NK-92 treated with Interleukin-12 subunit alpha and Interleukin-12 subunit beta, amount 100 ng/mL, for 24 hours (cell line): ENCODE data around the gene SLF2.

Experiments used
- DNase-seq: peaks from one replicate; lab custom pipeline; 2025; lab: John Stamatoyannopoulos, UW

The SLF2 gene

GRCh38 chr10:100899171-100899570, 13.6 kb upstream of the SLF2 start:
- DNase-seq = no peak

DNA sequence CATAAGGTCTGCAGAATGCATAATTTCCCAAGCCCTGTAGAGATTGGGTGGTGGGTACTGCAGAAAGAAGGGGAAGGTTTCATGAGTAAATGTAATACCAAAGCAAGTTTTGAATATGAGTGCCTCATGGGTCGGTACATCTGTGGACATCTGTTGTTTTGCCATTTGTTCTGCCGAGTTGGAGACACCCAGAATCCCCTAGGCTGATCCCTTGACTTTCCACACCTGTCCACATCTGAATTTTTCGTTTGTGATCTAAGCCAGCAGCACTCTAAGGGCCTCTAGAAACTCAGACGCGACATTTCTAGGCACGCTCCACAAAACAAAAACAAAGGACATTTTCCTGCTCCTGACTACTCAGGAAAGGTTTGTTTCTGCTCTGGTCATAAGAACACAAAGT, 11.7 kb upstream of the SLF2 start:
- DNase-seq = no peak

DNA sequence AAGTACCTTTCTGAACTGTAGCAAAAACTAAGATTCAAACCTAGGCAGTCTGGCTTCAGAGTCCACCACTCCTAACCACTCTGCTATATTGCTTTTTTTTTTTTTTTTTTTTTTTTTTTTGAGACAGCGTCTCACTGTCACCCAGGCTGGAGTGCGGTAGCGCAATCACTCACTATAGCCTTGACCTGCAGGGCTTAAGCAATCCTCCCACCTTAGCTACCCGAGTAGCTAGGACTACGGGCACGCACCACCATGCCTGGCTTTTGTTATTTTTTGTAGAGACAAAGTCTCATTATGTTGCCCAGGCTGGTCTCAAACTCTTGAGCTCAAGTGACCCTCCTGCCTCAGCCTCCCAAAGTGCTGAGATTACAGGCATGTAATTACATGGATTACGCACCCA, 10.1 kb upstream of the SLF2 start:
- no peak for DNase-seq

DNA sequence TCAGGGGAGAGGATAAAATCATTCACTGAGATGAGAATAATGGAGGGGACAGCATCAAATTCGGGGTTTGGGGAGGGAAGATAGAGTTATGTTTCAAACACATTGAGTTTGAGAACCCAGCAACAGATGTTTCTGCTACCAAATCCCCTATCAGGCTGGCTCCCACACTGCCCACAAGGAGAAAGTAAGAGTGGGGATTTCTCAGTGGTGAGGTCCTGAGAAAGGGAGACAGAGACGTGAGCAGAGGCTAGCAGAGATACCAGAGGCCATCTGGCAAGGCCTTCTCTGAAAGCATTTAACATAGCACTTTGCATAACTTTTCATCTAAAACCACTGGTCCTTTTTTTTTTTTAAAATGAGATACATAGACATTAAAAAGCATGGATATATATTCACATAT, 7.8 kb upstream of the SLF2 start:
- no peak for DNase-seq

DNA sequence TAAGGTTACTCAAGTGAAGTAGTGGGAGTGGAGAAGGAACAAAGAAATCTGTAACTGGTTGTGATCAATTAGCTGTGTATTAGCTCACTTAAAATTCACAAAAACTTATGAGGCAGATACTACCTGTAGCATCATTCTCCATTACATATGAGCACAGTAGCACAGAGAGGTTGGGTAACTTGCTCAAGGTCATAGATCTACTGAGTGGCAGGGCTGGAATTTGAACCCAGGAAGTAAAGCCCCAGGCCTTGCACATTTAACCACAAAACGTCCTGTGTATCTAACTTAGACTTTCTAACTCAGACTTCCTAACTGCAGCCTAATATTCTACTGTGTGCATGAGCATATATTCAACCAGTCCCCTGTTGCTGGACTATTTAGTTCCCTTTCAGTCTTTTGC, 5.6 kb upstream of the SLF2 start:
- DNase-seq = no peak

DNA sequence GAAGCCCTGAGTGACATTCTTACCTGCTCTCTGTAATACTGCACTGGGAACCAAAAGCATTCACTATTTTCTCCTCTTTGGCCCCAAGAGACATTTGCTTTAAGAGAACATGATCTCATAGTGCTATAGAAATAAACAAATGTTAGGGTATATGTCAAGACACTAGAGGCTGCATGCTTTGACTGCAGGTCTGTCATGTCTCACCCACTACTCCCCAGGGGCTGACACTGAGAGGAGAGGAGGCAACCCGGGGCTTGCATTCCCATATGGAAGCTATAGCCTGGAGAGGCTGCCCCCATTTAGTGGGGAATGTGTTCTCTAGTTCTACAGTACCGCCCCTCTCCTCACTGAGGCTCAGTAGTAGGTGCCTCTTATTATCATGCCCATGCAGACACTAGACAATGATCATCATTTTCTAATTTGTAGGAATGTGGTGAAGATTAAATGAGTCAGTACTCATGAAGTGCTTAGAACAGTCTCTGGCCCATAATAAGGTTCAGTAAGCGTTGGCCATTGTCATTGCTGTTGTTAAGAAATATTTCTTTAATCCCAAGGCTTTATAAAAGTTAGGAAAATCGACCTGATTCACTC, 4.9 kb upstream of the SLF2 start:
- DNase-seq = no peak

DNA sequence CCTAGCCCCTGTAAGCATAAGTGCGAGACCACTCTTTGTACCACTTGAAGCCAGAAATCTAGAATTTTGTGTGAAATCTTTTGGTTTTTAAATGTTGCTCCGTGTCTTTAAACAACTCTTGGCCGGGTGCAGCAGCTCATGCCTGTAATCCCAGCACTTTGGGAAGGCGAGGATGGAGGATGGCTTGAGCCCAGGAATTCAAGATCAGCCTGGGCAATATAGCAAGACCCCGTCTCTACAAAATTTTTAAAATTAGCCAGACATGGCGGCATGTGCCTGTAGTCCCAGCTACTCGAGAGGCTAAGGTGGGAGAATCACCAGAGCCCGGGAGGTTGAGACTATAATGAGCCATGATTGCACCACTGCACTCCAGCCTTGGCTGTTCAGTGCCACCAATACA, 4.4 kb upstream of the SLF2 start:
- DNase-seq = no peak

DNA sequence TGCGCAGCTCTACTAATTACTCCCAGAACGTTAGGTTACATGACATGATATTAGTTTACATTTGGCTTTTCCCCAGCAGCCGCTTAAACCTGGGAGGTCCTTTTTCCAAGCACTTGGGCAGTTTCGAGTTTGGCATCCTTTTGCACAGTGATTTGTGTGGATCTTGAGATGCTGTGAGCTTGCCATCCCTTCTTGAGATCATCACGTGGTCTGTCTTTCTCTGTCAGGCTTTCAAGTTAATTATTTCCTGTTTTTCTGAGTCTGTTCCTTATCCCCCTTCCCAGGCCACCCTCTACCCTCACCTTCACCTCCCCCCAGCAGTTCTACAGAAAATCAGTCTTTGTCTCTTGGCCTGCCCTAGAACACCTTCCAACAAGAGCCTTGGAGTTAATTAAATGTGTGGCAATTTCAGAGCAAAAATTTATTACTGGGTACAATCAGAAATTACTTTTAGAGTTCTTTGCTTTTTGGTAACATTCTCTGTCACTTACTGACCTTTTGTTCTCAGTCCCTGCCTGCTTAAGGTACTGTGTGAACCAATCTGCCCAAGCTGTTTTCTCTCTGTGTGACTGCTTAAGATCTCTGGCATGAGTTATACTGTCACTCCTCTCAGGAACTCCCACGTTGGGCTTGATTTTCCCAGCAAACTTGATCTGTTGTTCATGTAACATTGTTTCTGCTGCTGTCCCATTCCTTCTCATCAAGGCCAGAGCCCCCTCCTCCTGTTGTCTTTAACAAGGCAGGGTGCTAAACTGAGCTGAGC, 3.1 kb upstream of the SLF2 start:
- DNase-seq = no peak

DNA sequence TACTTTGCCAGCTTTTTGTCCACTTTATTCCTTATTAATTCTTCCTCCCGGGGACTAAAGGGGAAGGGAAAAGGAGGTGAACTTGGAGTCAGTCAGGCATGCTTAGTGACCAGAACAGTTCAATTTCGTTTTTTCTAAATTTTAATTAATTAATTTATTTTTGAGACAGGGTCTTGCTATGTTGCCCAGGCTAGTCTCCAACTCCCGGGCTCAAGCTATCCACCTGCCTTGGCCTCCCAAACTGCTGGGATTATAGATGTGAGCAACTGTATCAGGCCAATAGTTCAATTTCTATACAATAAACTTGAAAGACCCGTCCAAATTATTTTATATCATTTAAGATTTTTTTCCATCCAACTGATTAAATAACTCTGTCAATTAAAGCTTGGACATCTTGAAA, 1.3 kb upstream of the SLF2 start:
- DNase-seq = no peak

GRCh38 chr10:100912013-100912604, 654 bp upstream of the SLF2 start:
- no peak for DNase-seq

DNA sequence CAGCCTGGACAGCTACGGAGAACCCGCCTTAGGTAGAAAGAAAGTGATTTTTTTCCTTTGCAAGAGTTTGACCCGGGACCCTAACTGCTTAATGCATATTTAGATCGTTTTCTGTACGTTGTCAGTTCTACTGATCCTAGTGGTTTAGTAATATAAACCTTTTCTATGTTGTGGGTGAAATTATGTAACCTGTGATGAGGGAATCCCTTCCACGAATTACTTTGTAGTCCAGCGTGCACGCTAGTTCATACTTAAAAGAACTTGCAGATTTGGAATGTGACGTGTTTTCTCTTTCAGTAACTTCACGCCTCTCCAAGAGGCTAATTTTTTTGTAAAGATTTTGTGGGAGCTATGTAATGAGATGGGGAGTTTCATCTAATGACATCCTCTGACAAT, 705 bp downstream of the SLF2 start:
- no peak for DNase-seq

GRCh38 chr10:100917071-100917470, 4.3 kb downstream of the SLF2 start:
- DNase-seq = no peak

- no peak for DNase-seq
Measured at GRCh38 chr10:100923580-100923979, 10.8 kb downstream of the SLF2 start.

- DNase-seq = no peak
Measured at GRCh38 chr10:100927266-100927665, 14.5 kb downstream of the SLF2 start.

GRCh38 chr10:100928039-100928438, 15.3 kb downstream of the SLF2 start:
- DNase-seq = no peak

GRCh38 chr10:100930368-100930767, 17.6 kb downstream of the SLF2 start:
- no peak for DNase-seq

DNA sequence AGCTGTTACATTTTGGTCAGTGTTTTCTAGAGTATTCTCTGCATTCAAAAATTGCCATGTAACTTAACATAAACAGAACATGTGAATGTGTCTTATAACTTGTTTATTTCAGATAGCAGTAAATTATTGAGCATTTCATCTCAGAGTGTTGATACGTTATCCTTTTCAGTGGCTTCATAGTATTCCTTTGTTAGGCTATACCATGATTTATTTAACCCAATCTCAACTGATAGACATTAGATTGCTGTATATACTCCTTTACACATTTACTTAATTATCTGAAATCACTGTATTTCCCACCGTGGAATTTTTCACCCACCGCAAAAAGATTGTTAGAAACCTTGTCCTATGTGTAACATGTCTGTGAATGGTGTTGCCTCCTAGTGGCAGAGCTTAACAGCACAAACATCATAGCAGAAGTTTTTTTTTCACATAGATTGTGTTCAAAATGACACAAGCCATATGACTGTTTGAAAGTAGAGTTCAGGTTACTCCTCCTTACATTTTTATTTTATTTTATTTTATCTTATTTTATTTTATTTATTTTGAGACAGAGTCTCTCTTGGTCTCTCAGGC, 21.4 kb downstream of the SLF2 start:
- DNase-seq = no peak

GRCh38 chr10:100939763-100940344, 27.1 kb downstream of the SLF2 start:
- no peak for DNase-seq

- no peak for DNase-seq
Measured at GRCh38 chr10:100942229-100942628, 29.5 kb downstream of the SLF2 start.

GRCh38 chr10:100943508-100943907, 30.7 kb downstream of the SLF2 start:
- DNase-seq = no peak

- no peak for DNase-seq
Measured at GRCh38 chr10:100945754-100946153, 33.0 kb downstream of the SLF2 start.

- no peak for DNase-seq
Measured at GRCh38 chr10:100948916-100949315, 36.2 kb downstream of the SLF2 start.

DNA sequence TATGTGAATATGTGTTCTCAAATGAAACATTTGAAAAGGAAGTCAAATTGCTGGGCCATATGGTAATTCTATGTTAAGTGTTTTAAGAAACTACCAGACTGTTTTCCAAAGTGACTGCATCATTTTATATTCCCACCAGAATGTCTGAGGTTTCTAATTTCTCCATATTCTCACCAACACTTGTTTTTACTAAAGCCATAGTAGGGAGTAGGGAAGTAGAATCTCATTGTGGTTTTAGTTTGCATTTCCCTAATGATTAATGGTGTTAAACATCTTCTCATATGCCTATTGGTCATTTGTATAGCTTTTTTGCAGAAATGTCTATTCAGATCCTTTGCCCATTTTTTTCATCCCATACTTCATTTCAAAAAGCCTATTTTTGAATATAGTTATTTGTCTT, 47.5 kb downstream of the SLF2 start:
- DNase-seq = no peak
